A673 (cell line): Measurements from ENCODE around the gene ERICH6B. TPM values are rescaled to one million over a fixed set of nuclear protein-coding genes. Genes with fewer than 3 reads are reported as not detected.

Experiments used
- BruUV-seq: library from RNA; stranded (reverse); fragments of 400-500 nt; replicated peaks from 2 replicates; lab custom pipeline; 2021; lab: Mats Ljungman, UMichigan
- CTCF ChIA-PET: fragments of 300-600 bp; sonication (Branson Sonifier 250); formaldehyde crosslinking; loops from one replicate; lab custom pipeline; 2022; ENCODE audit warnings: antibody characterized with exemption; lab: Charles Lee
- POLR2A ChIA-PET: fragments of 300-600 bp; sonication (Branson Sonifier 250); formaldehyde crosslinking; loops from one replicate; lab custom pipeline; 2022; ENCODE audit warnings: antibody characterized with exemption; ENCODE audit not compliant: low non-redundant PET; lab: Charles Lee
- DNase-seq: peaks from one replicate; pipeline ENCODE4 v3.0.0-alpha.2; 2015; ENCODE audit warnings: low spot score
- H3K27ac ChIP-seq: fragments of 200-600 bp; sonication (generic); 2 replicates; pipeline ENCODE4 v1.5.1; 2016; ENCODE audit warnings: mixed run types, low read depth, mild to moderate bottlenecking, mixed read lengths, antibody characterized with exemption, low read length; ENCODE audit not compliant: poor library complexity, severe bottlenecking
- H3K27me3 ChIP-seq: fragments of 200-600 bp; sonication (generic); replicated peaks from 2 replicates; pipeline ENCODE4 v1.6.1; 2017; ENCODE audit warnings: mixed run types, low read depth, mild to moderate bottlenecking, mixed read lengths, antibody characterized with exemption, low read length; ENCODE audit not compliant: insufficient read depth, poor library complexity
- H3K36me3 ChIP-seq: fragments of 200-600 bp; sonication (generic); 2 replicates; pipeline ENCODE4 v1.6.1; 2016; ENCODE audit warnings: mixed run types, mild to moderate bottlenecking, mixed read lengths, antibody characterized with exemption, low read length; ENCODE audit not compliant: insufficient read depth, poor library complexity, severe bottlenecking
- H3K4me1 ChIP-seq: fragments of 200-600 bp; sonication (generic); 2 replicates; pipeline ENCODE4 v1.6.1; 2017; ENCODE audit warnings: mixed run types, mild to moderate bottlenecking, mixed read lengths, antibody characterized with exemption, low read length; ENCODE audit not compliant: insufficient read depth, poor library complexity, severe bottlenecking
- H3K4me3 ChIP-seq: fragments of 200-600 bp; sonication (generic); 2 replicates; pipeline ENCODE4 v1.5.1; 2016; ENCODE audit warnings: low read depth, mixed run types, mild to moderate bottlenecking, mixed read lengths, low read length; ENCODE audit not compliant: poor library complexity, severe bottlenecking
- H3K9me3 ChIP-seq: fragments of 200-600 bp; sonication (generic); 2 replicates; pipeline ENCODE4 v1.6.1; 2016; ENCODE audit warnings: mixed run types, low read depth, mild to moderate bottlenecking, mixed read lengths, antibody characterized with exemption, low read length; ENCODE audit not compliant: poor library complexity, severe bottlenecking
- EZH2 ChIP-seq: fragments of 200-600 bp; sonication (generic); IDR thresholded peaks from 2 replicates; pipeline ENCODE4 v1.6.1; 2017; ENCODE audit warnings: borderline replicate concordance, low read depth, mild to moderate bottlenecking, mixed read lengths, antibody characterized with exemption, low read length; ENCODE audit not compliant: poor library complexity, severe bottlenecking
- intact Hi-C: fragments of 100-400 bp; cut with micrococcal nuclease; formaldehyde crosslinking; loops from one replicate; pipeline ENCODE4 v1.10.0; 2022; ENCODE audit not compliant: unreplicated experiment
- total RNA-seq: library from RNA; stranded (reverse); gene quantifications from 2 replicates; pipeline ENCODE4 v1.2.3, GENCODE V29; 2021
- TF ChIP-seq, protein P1 (sequence below): fragments of 300-800, 200-600 bp; sonication (generic); conservative IDR thresholded peaks from 2 replicates; pipeline ENCODE4 v1.5.1; 2017; ENCODE audit warnings: low read depth, mild to moderate bottlenecking, antibody characterized with exemption, low read length, moderate library complexity, mixed read lengths

ERICH6B gene
- total RNA-seq, 1 experiment from 2014 or later: not detected

DNA sequence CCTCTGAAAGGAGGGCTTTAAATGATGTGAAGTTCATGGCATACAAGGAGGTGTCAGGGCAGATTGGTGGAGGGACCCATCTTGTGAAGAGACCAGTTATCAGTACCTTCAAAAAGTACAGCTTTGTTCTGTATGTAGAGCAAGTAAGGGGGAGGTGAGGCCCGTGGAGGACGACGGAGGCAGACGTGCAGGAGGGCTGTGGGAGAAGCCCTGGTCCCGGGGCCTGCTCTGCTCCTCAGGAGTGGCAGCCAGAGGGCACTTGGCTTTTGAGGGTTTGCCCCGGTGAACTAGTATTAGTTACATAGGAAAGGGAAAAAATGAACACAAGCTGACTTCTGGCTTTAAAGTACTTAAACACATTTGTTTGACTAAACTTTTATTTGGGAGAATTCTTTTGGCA is 108.7 kb downstream of the ERICH6B start:
- H3K9me3 ChIP-seq: no peaks in the 10 kb centered on the region
- H3K27ac ChIP-seq: no peak overlapping the region
- CTCF ChIA-PET: no interaction called here
- no TSS peak for BruUV-seq
- TF ChIP-seq, protein P1, sequence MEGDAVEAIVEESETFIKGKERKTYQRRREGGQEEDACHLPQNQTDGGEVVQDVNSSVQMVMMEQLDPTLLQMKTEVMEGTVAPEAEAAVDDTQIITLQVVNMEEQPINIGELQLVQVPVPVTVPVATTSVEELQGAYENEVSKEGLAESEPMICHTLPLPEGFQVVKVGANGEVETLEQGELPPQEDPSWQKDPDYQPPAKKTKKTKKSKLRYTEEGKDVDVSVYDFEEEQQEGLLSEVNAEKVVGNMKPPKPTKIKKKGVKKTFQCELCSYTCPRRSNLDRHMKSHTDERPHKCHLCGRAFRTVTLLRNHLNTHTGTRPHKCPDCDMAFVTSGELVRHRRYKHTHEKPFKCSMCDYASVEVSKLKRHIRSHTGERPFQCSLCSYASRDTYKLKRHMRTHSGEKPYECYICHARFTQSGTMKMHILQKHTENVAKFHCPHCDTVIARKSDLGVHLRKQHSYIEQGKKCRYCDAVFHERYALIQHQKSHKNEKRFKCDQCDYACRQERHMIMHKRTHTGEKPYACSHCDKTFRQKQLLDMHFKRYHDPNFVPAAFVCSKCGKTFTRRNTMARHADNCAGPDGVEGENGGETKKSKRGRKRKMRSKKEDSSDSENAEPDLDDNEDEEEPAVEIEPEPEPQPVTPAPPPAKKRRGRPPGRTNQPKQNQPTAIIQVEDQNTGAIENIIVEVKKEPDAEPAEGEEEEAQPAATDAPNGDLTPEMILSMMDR: no peak
- no peak for TF ChIP-seq EZH2
- intact Hi-C loops: no loop called here
- H3K4me1 ChIP-seq: peaks cover 19% of the 10 kb centered on the region
- no peak for DNase-seq
- POLR2A ChIA-PET: no interaction called here
- no peak overlapping the region for H3K4me3 ChIP-seq
- peaks cover 26% of the 10 kb centered on the region for H3K36me3 ChIP-seq
- H3K27me3 ChIP-seq: no peaks in the 10 kb centered on the region

DNA sequence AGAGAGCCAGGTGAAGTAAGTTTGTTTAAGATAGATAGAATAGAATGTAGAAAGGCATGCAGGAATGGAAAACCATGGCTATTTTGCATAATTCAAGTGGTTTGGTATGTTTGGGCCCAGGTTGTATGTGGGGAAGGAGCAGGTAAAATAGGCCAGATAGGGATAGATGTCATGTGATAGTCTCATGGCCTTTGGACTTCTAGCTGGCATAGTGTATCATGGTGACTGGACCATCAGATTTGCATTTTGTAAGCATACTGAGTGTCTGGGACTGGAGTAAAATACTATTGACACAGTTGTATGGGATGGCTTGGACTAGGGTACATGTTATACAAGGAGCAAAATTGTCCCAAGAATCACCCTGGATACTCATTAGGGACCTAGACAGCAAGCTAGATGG is 111.9 kb downstream of the ERICH6B start:
- BruUV-seq: no TSS peak
- POLR2A ChIA-PET: no interaction called here
- no peak for DNase-seq

GRCh38 chr13:45501175-45501526 is 114.4 kb downstream of the ERICH6B start:
- Histone ChIP-seq H3K4me3 (no peak overlapping the region), H3K36me3 (peaks cover 46% of the 10 kb centered on the region), H3K9me3 (no peaks in the 10 kb centered on the region), H3K27ac (peak overlapping the region; percentile 26), H3K4me1 (peaks cover 9% of the 10 kb centered on the region), H3K27me3 (no peaks in the 10 kb centered on the region)
- ChIA-PET POLR2A (no interaction called here), CTCF (no interaction called here)
- intact Hi-C loops: no loop called here
- no TSS peak for BruUV-seq
- no peak for TF ChIP-seq EZH2
- TF ChIP-seq, protein P1: no peak
- DNase-seq: no peak

More for the DNA sequence above, 111.9 kb downstream of the ERICH6B start:
- no peaks in the 10 kb centered on the region for H3K27me3 ChIP-seq
- no peak for TF ChIP-seq EZH2
- TF ChIP-seq, protein P1: no peak
- no peak overlapping the region for H3K27ac ChIP-seq
- peaks cover 9% of the 10 kb centered on the region for H3K4me1 ChIP-seq
- peaks cover 24% of the 10 kb centered on the region for H3K36me3 ChIP-seq
- no peaks in the 10 kb centered on the region for H3K9me3 ChIP-seq
- CTCF ChIA-PET: no interaction called here
- intact Hi-C loops: no loop called here
- H3K4me3 ChIP-seq: no peak overlapping the region
